Left ventricle myocardium inferior (tissue), 1 donor: ENCODE results near the gene WWP2. TPM values are rescaled to one million over a fixed set of nuclear protein-coding genes. Genes with fewer than 3 reads are reported as not detected.

Experiments
- DNase-seq: peaks from one replicate; pipeline ENCODE4 v3.0.0-alpha.2; 2020
- H3K27ac ChIP-seq: fragments of 200-600 bp; replicated peaks from 2 replicates; pipeline ENCODE4 v1.8.0; 2021
- H3K27me3 ChIP-seq: fragments of 200-600 bp; 2 replicates; pipeline ENCODE4 v1.8.0; 2021; ENCODE audit warnings: low read depth
- H3K36me3 ChIP-seq: fragments of 200-600 bp; 2 replicates; pipeline ENCODE4 v1.8.0; 2021
- H3K4me1 ChIP-seq: fragments of 200-600 bp; 2 replicates; pipeline ENCODE4 v1.8.0; 2021
- H3K4me3 ChIP-seq: fragments of 200-600 bp; 2 replicates; pipeline ENCODE4 v1.8.0; 2021; ENCODE audit warnings: mild to moderate bottlenecking, moderate library complexity
- H3K9me3 ChIP-seq: fragments of 200-600 bp; replicated peaks from 2 replicates; pipeline ENCODE4 v1.8.0; 2021
- CTCF ChIP-seq: fragments of 200-600 bp; IDR thresholded peaks from 2 replicates; pipeline ENCODE4 v1.8.0; 2021; ENCODE audit warnings: antibody characterized with exemption, mild to moderate bottlenecking, borderline replicate concordance
- intact Hi-C: fragments of 100-400 bp; cut with micrococcal nuclease; formaldehyde crosslinking; loops from one replicate; pipeline ENCODE4 v1.11.0; 2022
- total RNA-seq: library from RNA; stranded (reverse); fragmentation: NEBNext Ultra II Directional; extraction: Animal tissue kit (Norgen Biotek cat#: 25700); gene quantifications from one replicate; pipeline ENCODE4 v1.2.1, GENCODE V29; 2021
- donor health status: DM: no; HTN: yes; CAD: no; lungs with severe emphysema.

WWP2 gene
- total RNA-seq, 1 donor from 2014 or later: 21.3 TPM

GRCh38 chr16:69860233-69861231 lies 98.4 kb downstream of the WWP2 start:
- no peak for TF ChIP-seq CTCF

DNA sequence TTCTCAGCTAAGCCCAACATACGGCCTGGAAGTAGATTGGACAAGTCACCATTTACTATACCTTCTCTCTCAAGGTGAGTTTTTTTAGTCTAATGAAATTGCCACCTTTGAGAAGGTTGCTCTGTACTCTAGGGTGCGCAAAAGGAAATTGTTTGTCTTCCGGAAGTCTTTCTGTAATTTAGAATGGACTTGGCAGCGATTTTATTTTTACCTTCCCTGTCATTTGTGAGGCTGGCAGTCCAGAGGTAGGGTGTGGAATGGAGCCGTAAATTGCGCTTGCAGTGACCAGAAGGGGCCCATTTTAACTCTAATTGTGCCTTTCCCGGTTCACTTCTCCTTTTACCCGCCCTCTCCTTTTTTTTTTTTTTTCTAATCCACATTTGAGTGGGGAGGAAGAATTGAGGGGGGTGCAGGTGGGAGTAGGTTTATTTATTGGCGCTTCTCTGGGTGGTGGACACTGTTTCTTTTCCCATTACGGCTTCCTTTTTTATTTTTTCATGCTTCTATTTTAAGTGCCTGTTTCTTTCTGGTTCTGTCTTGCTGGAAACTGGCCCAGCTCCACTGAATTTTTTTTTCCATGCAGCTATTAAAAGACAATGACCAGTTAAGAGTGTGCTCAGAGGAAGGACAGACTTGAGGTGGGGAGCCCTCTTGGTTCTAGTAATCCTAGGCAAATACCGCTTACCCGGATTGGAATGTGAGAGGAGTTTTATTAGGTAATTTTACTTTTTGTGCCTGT lies 99.3 kb downstream of the WWP2 start:
- Histone ChIP-seq H3K27ac (peak overlapping the region; percentile 96), H3K4me3 (peak overlapping the region; percentile 48), H3K36me3 (no peaks in the 10 kb centered on the region), H3K4me1 (peaks cover 58% of the 10 kb centered on the region), H3K27me3 (no peaks in the 10 kb centered on the region), H3K9me3 (no peaks in the 10 kb centered on the region)
- no peak for DNase-seq
- no peak for TF ChIP-seq CTCF
- intact Hi-C loops: no loop called here

More at GRCh38 chr16:69860233-69861231, 98.4 kb downstream of the WWP2 start:
- intact Hi-C loops: no loop called here
- DNase-seq: no peak
- Histone ChIP-seq H3K9me3 (no peaks in the 10 kb centered on the region), H3K4me3 (peak overlapping the region; percentile 48), H3K27me3 (no peaks in the 10 kb centered on the region), H3K36me3 (no peaks in the 10 kb centered on the region), H3K27ac (peak overlapping the region; percentile 96), H3K4me1 (peaks cover 61% of the 10 kb centered on the region)

DNA sequence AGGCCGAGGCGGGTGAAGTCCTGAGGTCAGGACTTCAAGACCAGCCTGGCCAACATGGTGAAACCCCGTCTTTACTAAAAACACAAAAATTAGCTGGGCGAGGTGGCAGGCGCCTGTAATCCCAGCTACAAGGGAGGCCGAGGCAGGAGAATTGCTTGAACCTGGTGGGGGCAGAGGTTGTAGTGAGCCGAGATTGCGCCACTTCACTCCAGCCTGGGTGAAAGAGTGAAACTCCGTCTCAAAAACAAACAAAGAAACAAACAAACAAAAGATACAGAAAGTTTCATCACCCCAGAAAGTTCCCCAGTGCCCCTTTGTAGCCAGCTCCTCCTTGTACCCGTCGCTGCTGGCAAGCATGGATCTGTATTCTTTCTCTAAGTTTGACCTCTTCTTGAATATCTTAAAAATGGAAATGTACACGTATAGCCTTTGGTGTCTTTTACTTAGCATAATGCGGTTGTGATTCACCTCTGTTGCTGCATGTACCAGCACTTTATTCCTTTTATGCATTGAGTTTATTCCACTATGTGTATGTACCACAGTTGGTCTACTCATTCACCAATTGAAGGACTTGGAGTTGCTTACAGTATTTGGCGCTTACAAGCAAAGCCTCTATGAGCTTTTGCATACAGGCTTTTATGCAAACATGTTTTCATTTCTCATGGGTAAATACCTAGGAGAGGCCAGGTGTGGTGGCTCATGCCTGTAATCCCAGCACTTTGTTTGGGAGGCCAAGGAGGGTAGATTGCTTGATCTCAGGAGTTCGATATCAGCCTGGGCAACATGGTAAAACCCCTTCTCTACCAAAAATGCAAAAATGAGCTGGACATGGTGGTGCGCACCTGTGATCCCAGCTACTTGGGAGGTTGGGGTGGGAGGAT lies 101.5 kb downstream of the WWP2 start:
- no peaks in the 10 kb centered on the region for H3K27me3 ChIP-seq
- H3K36me3 ChIP-seq: no peaks in the 10 kb centered on the region
- DNase-seq: no peak
- H3K4me3 ChIP-seq: no peak overlapping the region
- intact Hi-C loops: no loop called here
- no peaks in the 10 kb centered on the region for H3K9me3 ChIP-seq
- no peak for TF ChIP-seq CTCF
- peak overlapping the region; percentile 96 for H3K27ac ChIP-seq
- peaks cover 58% of the 10 kb centered on the region for H3K4me1 ChIP-seq

- no peaks in the 10 kb centered on the region for H3K9me3 ChIP-seq
- H3K4me1 ChIP-seq: peaks cover 37% of the 10 kb centered on the region
- DNase-seq: peak; percentile 27
- no peaks in the 10 kb centered on the region for H3K27me3 ChIP-seq
- no peak for TF ChIP-seq CTCF
- intact Hi-C loops: no loop called here
- H3K27ac ChIP-seq: peak overlapping the region; percentile 96
- H3K4me3 ChIP-seq: no peak overlapping the region
- H3K36me3 ChIP-seq: no peaks in the 10 kb centered on the region
Measured at GRCh38 chr16:69865701-69866100, 103.6 kb downstream of the WWP2 start.
